ENCODE measurements around the gene PMPCA. TPM values are rescaled to one million over a fixed set of nuclear protein-coding genes. Genes with fewer than 3 reads are reported as not detected.

PMPCA gene
- polyA plus RNA-seq, 1 of the 3 experiments (the other 2 are of a cell fraction): 125 TPM

DNA sequence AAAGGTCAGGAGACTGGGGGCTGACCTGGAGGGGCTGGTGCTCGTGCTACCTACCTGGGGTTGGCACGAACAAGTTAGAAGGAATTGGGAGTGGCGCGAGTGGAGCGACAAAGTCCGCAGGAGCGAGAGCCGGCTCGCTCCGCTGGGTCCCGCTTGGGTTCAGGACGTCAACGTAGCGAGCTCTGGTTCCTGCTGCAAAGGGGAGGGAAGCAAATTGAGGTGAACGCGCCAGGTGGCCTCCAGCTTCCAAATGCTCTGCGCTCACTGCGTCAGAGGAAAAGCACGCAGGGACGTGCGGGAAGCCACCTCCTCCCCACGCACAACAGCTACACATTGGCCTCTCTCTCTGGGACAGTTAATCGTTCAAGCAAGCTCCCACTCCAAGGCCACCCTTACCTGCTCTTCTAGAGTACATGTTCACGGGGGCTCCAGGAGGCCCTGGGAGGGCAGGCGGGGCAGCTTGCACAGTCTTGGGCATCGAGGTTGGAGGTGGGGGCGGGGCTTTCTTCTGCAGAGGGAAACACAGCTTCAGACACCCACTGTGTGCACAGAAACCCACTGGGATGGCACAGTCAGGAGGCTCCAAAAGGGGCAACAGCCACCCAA lies 36.8 kb downstream of the PMPCA start:
- Histone ChIP-seq H3K9me3 (no peaks in the 10 kb centered on the region), H3K4me2 (no peak overlapping the region), H2AFZ (ENCODE audit: low read depth) (no peak overlapping the region), H3K9ac (no peak overlapping the region), H3K27ac (ENCODE audit: low read depth in 2 of 2, low read length in 1 of 2) (no peak overlapping the region), H3K4me1 (ENCODE audit: control insufficient read depth in 1 of 2, insufficient read depth in 2 of 2, low read depth in 1 of 2, low read length in 1 of 2) (no peaks in the 10 kb centered on the region), H3K79me2 (ENCODE audit: insufficient read depth) (no peaks in the 10 kb centered on the region; the same call in 1 of the 2 replicates), H4K20me1 (ENCODE audit: insufficient read depth) (no peaks in the 10 kb centered on the region), H3K9me2 (no peaks in the 10 kb centered on the region), H3K36me3 (replicated peaks in 1 of 2; ENCODE audit: control insufficient read depth in 1 of 2, insufficient read depth in 2 of 2, low read length in 1 of 2) (peaks cover 47 to 79% of the 10 kb centered on the region in 2 experiments), H3F3A (replicated peaks; ENCODE audit: insufficient read depth) (peaks cover 5% of the 10 kb centered on the region), H3K27me3 (ENCODE audit: insufficient read depth) (no peaks in the 10 kb centered on the region), H3K4me3 (ENCODE audit: low read depth in 2 of 2, low read length in 1 of 2) (no peak overlapping the region)
- WGBS (ENCODE audit: low lambda C conversion rate): 93% methylated on average over 24 of the region's 27 CpGs
- no peak for DNase-seq
- ChIA-PET POLR2A (interaction anchor here (0.7 kb wide), 1 partner anchor 11 kb away, joined by 3 read pairs; no protein-coding TSS in a partner anchor), CTCF (interaction anchor here (1.0 kb wide), 1 partner anchor 9 kb away, joined by 4 read pairs; no protein-coding TSS in a partner anchor)
- TF ChIP-seq FOXJ3 (CRISPR knock-in tag; IDR thresholded peaks at IDR 0.05) (no peak), MEF2A (IDR thresholded peaks at IDR 0.05; ENCODE audit: borderline replicate concordance, low read depth) (no peak), RCOR1 (IDR thresholded peaks at IDR 0.05; ENCODE audit: low read length) (no peak), RXRA (IDR thresholded peaks at IDR 0.05; ENCODE audit: borderline replicate concordance, low read depth) (no peak), JUND (IDR thresholded peaks at IDR 0.05) (no peak)

DNA sequence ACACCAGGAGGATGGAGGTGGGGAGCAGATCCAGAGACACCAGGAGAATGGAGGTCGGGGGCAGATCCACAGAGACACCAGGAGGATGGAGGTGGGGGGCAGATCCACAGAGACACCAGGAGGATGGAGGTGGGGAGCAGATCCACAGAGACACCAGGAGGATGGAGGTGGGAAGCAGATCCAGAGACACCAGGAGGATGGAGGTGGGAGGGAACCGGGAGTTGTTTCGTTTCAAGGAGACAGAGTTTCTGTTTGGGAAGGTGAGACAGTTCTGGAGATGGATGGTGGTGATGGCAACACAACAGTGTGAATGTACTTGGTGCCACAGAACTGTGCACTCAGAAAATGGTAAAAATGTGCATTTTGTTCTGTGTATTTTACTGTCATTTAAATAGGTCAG lies 38.2 kb downstream of the PMPCA start:
- Histone ChIP-seq H3F3A (replicated peaks; ENCODE audit: insufficient read depth) (peaks cover 3% of the 10 kb centered on the region), H2AFZ (ENCODE audit: low read depth) (no peak overlapping the region), H3K79me2 (ENCODE audit: insufficient read depth) (no peaks in the 10 kb centered on the region; the same call in 1 of the 2 replicates), H3K27ac (ENCODE audit: low read depth in 2 of 2, low read length in 1 of 2) (no peak overlapping the region), H3K4me3 (ENCODE audit: low read depth in 2 of 2, low read length in 1 of 2) (no peak overlapping the region), H3K36me3 (replicated peaks in 1 of 2; ENCODE audit: control insufficient read depth in 1 of 2, insufficient read depth in 2 of 2, low read length in 1 of 2) (peaks cover 59 to 76% of the 10 kb centered on the region in 2 experiments), H3K4me2 (no peak overlapping the region), H3K9me3 (no peaks in the 10 kb centered on the region), H3K9me2 (no peaks in the 10 kb centered on the region), H3K9ac (no peak overlapping the region), H3K27me3 (ENCODE audit: insufficient read depth) (no peaks in the 10 kb centered on the region), H3K4me1 (ENCODE audit: control insufficient read depth in 1 of 2, insufficient read depth in 2 of 2, low read depth in 1 of 2, low read length in 1 of 2) (no peaks in the 10 kb centered on the region), H4K20me1 (ENCODE audit: insufficient read depth) (no peaks in the 10 kb centered on the region)
- CTCF ChIA-PET: no interaction called here
- DNase-seq: no peak
- POLR2A ChIA-PET: no interaction called here
- WGBS (ENCODE audit: low lambda C conversion rate): 94% methylated on average over 3 of the region's 3 CpGs
- TF ChIP-seq TAF1 (IDR thresholded peaks at IDR 0.05; ENCODE audit: borderline replicate concordance, low read depth, low read length): no peak
- no peak for TF ChIP-seq ELF1 (IDR thresholded peaks at IDR 0.05)
- no peak for TF ChIP-seq FOSL2 (IDR thresholded peaks at IDR 0.05; ENCODE audit: borderline replicate concordance, low read depth)
- TF ChIP-seq REST (IDR thresholded peaks at IDR 0.05; ENCODE audit: low read depth, low read length): no peak
- TF ChIP-seq, protein P1, sequence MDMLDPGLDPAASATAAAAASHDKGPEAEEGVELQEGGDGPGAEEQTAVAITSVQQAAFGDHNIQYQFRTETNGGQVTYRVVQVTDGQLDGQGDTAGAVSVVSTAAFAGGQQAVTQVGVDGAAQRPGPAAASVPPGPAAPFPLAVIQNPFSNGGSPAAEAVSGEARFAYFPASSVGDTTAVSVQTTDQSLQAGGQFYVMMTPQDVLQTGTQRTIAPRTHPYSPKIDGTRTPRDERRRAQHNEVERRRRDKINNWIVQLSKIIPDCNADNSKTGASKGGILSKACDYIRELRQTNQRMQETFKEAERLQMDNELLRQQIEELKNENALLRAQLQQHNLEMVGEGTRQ (IDR thresholded peaks at IDR 0.05; ENCODE audit: borderline replicate concordance, low read depth, low read length): no peak
- no peak for TF ChIP-seq FOXM1 (IDR thresholded peaks at IDR 0.05; ENCODE audit: low read depth)
- TF ChIP-seq, protein P2, sequence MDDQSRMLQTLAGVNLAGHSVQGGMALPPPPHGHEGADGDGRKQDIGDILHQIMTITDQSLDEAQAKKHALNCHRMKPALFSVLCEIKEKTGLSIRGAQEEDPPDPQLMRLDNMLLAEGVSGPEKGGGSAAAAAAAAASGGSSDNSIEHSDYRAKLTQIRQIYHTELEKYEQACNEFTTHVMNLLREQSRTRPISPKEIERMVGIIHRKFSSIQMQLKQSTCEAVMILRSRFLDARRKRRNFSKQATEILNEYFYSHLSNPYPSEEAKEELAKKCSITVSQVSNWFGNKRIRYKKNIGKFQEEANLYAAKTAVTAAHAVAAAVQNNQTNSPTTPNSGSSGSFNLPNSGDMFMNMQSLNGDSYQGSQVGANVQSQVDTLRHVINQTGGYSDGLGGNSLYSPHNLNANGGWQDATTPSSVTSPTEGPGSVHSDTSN (IDR thresholded peaks at IDR 0.05): no peak
- no peak for TF ChIP-seq MXI1 (IDR thresholded peaks at IDR 0.05; ENCODE audit: low read depth, low read length)
- no peak for TF ChIP-seq SIN3A (IDR thresholded peaks at IDR 0.05; ENCODE audit: borderline replicate concordance, low read depth, low read length)
- TF ChIP-seq RAD21 (IDR thresholded peaks at IDR 0.05; ENCODE audit: low read length): no peak
- no peak for TF ChIP-seq TCF12 (IDR thresholded peaks at IDR 0.05)
- TF ChIP-seq, protein P3, sequence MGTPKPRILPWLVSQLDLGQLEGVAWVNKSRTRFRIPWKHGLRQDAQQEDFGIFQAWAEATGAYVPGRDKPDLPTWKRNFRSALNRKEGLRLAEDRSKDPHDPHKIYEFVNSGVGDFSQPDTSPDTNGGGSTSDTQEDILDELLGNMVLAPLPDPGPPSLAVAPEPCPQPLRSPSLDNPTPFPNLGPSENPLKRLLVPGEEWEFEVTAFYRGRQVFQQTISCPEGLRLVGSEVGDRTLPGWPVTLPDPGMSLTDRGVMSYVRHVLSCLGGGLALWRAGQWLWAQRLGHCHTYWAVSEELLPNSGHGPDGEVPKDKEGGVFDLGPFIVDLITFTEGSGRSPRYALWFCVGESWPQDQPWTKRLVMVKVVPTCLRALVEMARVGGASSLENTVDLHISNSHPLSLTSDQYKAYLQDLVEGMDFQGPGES (IDR thresholded peaks at IDR 0.05; ENCODE audit: low read depth, low read length): no peak
- TF ChIP-seq NRF1 (IDR thresholded peaks at IDR 0.05; ENCODE audit: low read depth, low read length): no peak
- TF ChIP-seq, protein P4, sequence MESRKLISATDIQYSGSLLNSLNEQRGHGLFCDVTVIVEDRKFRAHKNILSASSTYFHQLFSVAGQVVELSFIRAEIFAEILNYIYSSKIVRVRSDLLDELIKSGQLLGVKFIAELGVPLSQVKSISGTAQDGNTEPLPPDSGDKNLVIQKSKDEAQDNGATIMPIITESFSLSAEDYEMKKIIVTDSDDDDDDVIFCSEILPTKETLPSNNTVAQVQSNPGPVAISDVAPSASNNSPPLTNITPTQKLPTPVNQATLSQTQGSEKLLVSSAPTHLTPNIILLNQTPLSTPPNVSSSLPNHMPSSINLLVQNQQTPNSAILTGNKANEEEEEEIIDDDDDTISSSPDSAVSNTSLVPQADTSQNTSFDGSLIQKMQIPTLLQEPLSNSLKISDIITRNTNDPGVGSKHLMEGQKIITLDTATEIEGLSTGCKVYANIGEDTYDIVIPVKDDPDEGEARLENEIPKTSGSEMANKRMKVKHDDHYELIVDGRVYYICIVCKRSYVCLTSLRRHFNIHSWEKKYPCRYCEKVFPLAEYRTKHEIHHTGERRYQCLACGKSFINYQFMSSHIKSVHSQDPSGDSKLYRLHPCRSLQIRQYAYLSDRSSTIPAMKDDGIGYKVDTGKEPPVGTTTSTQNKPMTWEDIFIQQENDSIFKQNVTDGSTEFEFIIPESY (IDR thresholded peaks at IDR 0.05; ENCODE audit: borderline replicate concordance, low read depth): no peak
- no peak for TF ChIP-seq FOXJ3 (CRISPR knock-in tag; IDR thresholded peaks at IDR 0.05)

All from SK-N-SH (cell line).